HepG2 (cell line): ENCODE measurements around the gene SLC4A9. TPM values are rescaled to one million over a fixed set of nuclear protein-coding genes. Genes with fewer than 3 reads are reported as not detected.

Experiments used
- ATAD3A ChIP-seq: sonication (generic); formaldehyde crosslinking; IDR thresholded peaks from 2 replicates; pipeline ENCODE4 v1.4.0; 2020; ENCODE audit warnings: missing genetic modification reagents
- ATRX ChIP-seq: sonication (generic); formaldehyde crosslinking; IDR thresholded peaks from 2 replicates; pipeline ENCODE4 v1.4.0; 2020; ENCODE audit warnings: missing genetic modification reagents, borderline replicate concordance
- DBP ChIP-seq: sonication (generic); formaldehyde crosslinking; IDR thresholded peaks from 2 replicates; pipeline ENCODE4 v1.4.0; 2020; ENCODE audit warnings: missing genetic modification reagents; ENCODE audit errors: not compliant biosample characterization
- MTERF4 ChIP-seq: sonication (generic); formaldehyde crosslinking; IDR thresholded peaks from 2 replicates; pipeline ENCODE4 v1.8.0; 2023; ENCODE audit warnings: mild to moderate bottlenecking, missing genetic modification reagents
- NR0B2 ChIP-seq: sonication (generic); formaldehyde crosslinking; IDR thresholded peaks from 2 replicates; pipeline ENCODE4 v1.4.0; 2020; ENCODE audit warnings: mild to moderate bottlenecking, missing genetic modification reagents
- POLR2AphosphoS2 ChIP-seq: IDR thresholded peaks from 2 replicates; pipeline ENCODE4 v1.6.1; 2011; ENCODE audit warnings: low read depth, low read length, improper control_type of control experiment
- POLR2AphosphoS5 ChIP-seq: IDR thresholded peaks from 2 replicates; pipeline ENCODE4 v1.6.1; 2012; ENCODE audit warnings: low read depth, low read length
- PRDM15 ChIP-seq: sonication (generic); formaldehyde crosslinking; IDR thresholded peaks from 2 replicates; pipeline ENCODE4 v1.4.0; 2020; ENCODE audit warnings: missing genetic modification reagents
- RFXAP ChIP-seq: sonication (generic); formaldehyde crosslinking; IDR thresholded peaks from 2 replicates; pipeline ENCODE4 v1.4.0; 2020; ENCODE audit warnings: missing genetic modification reagents, borderline replicate concordance
- SAP130 ChIP-seq: IDR thresholded peaks from 2 replicates; pipeline ENCODE4 v1.6.1; 2016; ENCODE audit warnings: low read depth
- SNRNP70 ChIP-seq: fragments of 200-400 bp; formaldehyde crosslinking; IDR thresholded peaks from 2 replicates; pipeline ENCODE4 v1.6.1; 2017; ENCODE audit warnings: mild to moderate bottlenecking, low read depth, low read length, moderate library complexity
- TFDP2 ChIP-seq: sonication (generic); formaldehyde crosslinking; IDR thresholded peaks from 2 replicates; pipeline ENCODE4 v1.4.0; 2020; ENCODE audit warnings: missing genetic modification reagents
- U2AF1 ChIP-seq: fragments of 200-400 bp; formaldehyde crosslinking; optimal IDR thresholded peaks from 2 replicates; pipeline ENCODE3; 2017; ENCODE audit warnings: mild to moderate bottlenecking, low read depth, low read length
- ZFP36L2 ChIP-seq: sonication (generic); formaldehyde crosslinking; IDR thresholded peaks from 2 replicates; pipeline ENCODE4 v1.4.0; 2020; ENCODE audit warnings: missing genetic modification reagents
- ZFYVE20 ChIP-seq: sonication (generic); formaldehyde crosslinking; IDR thresholded peaks from 2 replicates; pipeline ENCODE4 v1.8.0; 2023; ENCODE audit warnings: low read depth, mild to moderate bottlenecking, moderate library complexity, missing genetic modification reagents, borderline replicate concordance
- ZMYM4 ChIP-seq: sonication (generic); formaldehyde crosslinking; IDR thresholded peaks from 2 replicates; pipeline ENCODE4 v1.8.1; 2023; ENCODE audit warnings: mild to moderate bottlenecking, missing genetic modification reagents
- ZNF12 ChIP-seq: sonication (generic); formaldehyde crosslinking; IDR thresholded peaks from 2 replicates; pipeline ENCODE4 v1.5.0; 2020; ENCODE audit warnings: missing genetic modification reagents
- ZNF121 ChIP-seq: sonication (generic); formaldehyde crosslinking; IDR thresholded peaks from 2 replicates; pipeline ENCODE4 v1.5.0; 2020; ENCODE audit warnings: mild to moderate bottlenecking, missing genetic modification reagents
- ZNF264 ChIP-seq: sonication (generic); formaldehyde crosslinking; IDR thresholded peaks from 2 replicates; pipeline ENCODE4 v1.4.0; 2020; ENCODE audit warnings: missing genetic modification reagents
- ZNF282 ChIP-seq: fragments of 450-650 bp; IDR thresholded peaks from 2 replicates; pipeline ENCODE4 v1.6.1; 2018; ENCODE audit not compliant: partially characterized antibody
- ZNF589 ChIP-seq: sonication (generic); formaldehyde crosslinking; conservative IDR thresholded peaks from 2 replicates; pipeline ENCODE4 v1.8.0; 2022; ENCODE audit warnings: mild to moderate bottlenecking, moderate library complexity, missing genetic modification reagents
- ZNF703 ChIP-seq: sonication (generic); formaldehyde crosslinking; IDR thresholded peaks from 2 replicates; pipeline ENCODE4 v1.5.1; 2020; ENCODE audit warnings: missing genetic modification reagents, mild to moderate bottlenecking, moderate library complexity, borderline replicate concordance
- ZNF878 ChIP-seq: sonication (generic); formaldehyde crosslinking; IDR thresholded peaks from 2 replicates; pipeline ENCODE4 v1.8.1; 2023; ENCODE audit warnings: mild to moderate bottlenecking, missing genetic modification reagents, moderate library complexity
- ZSCAN31 ChIP-seq: sonication (generic); formaldehyde crosslinking; IDR thresholded peaks from 2 replicates; pipeline ENCODE4 v1.5.0; 2020; ENCODE audit warnings: low read depth, mild to moderate bottlenecking, missing genetic modification reagents
- polyA plus RNA-seq, 8 experiments: library from polyadenylated mRNA; depleted of rRNA in 3 of 8; stranded (reverse) in 7 of 8; unstranded in 1 of 8; fragments of >200 nt; fragmentation: Illumina TruSeq in 4 of 8; extraction: Trizol in 4 of 8; gene quantifications; 2 replicates each; pipeline versions ENCODE4 v1.2.1 to v1.2.3, GENCODE V29; 2011 to 2016; ENCODE audit warnings: low read depth in 4 of 8, missing spikeins in 1 of 8, mixed read lengths in 1 of 8; ENCODE audit not compliant: insufficient read depth in 1 of 8
- total RNA-seq, 5 experiments: library from RNA; depleted of rRNA; stranded (reverse); fragments of >200 nt; fragmentation: Illumina TruSeq; extraction: Trizol; gene quantifications; 2 replicates each; pipeline ENCODE4 v1.2.3, GENCODE V29; 2016; ENCODE audit warnings: low read depth in 1 of 5

Gene SLC4A9
- total and polyA plus RNA-seq, 2 of the 13 experiments (the other 11 are each of a cell fraction or from before 2014, with no cell fraction given) = not detected

GRCh38 chr5:140400730-140401361 is 40.9 kb downstream of the SLC4A9 start (continued):
- TF ChIP-seq DBP (CRISPR knock-in tag) = peak; percentile 71
- peak; percentile 57; the same call in 1 of the 2 replicates for TF ChIP-seq MTERF4 (CRISPR knock-in tag)
- TF ChIP-seq ZNF703 (CRISPR knock-in tag) = no peak
- TF ChIP-seq SNRNP70 = no peak
- peak; percentile 56 for TF ChIP-seq U2AF1
- TF ChIP-seq ZMYM4 (CRISPR knock-in tag) = peak; percentile 52
- TF ChIP-seq ZFYVE20 = peak; percentile 93; the same call in 1 of the 2 replicates
- TF ChIP-seq ZSCAN31 = peak; percentile 37; the same call in 1 of the 2 replicates
- TF ChIP-seq ATRX (CRISPR knock-in tag) = no peak
- TF ChIP-seq POLR2AphosphoS2 = no peak
- TF ChIP-seq ZNF282 = no peak
- peak; percentile 82 for TF ChIP-seq PRDM15 (CRISPR knock-in tag)
- peak; percentile 86 for TF ChIP-seq ZNF12
- peak; percentile 55; the same call in 1 of the 2 replicates for TF ChIP-seq ZFP36L2 (CRISPR knock-in tag)
- TF ChIP-seq ZNF121 (CRISPR knock-in tag) = peak; percentile 83
- peak; percentile 97 for TF ChIP-seq SAP130 (CRISPR knock-in tag)
- peak; percentile 68 for TF ChIP-seq ZNF264 (CRISPR knock-in tag)
- peak; percentile 84 for TF ChIP-seq POLR2AphosphoS5
- peak; percentile 93; the same call in 1 of the 2 replicates for TF ChIP-seq ATAD3A (CRISPR knock-in tag)
- peak; percentile 76; the same call in 1 of the 2 replicates for TF ChIP-seq NR0B2 (CRISPR knock-in tag)
- peak; percentile 95 for TF ChIP-seq ZNF878
- 0 out of 2 replicates have a peak, but pooled peaks have one; percentile 24 for TF ChIP-seq TFDP2 (CRISPR knock-in tag)
- TF ChIP-seq ZNF589 (CRISPR knock-in tag) = no peak
- TF ChIP-seq RFXAP (CRISPR knock-in tag) = no peak
